ENCODE measurements around the gene SLC30A5.

GRCh38 chr5:69148981-69149675 is 55.3 kb downstream of the SLC30A5 start:
- TF ChIP-seq CTCF (conservative IDR thresholded peaks at IDR 0.05; ENCODE audit: low read length) (no peak), EZH2phosphoT487 (IDR thresholded peaks at IDR 0.05; ENCODE audit: borderline replicate concordance, low read depth, low read length) (no peak)

Measured in OCI-LY7 (cell line).